GM12872 (cell line): ENCODE measurements around the gene RAB40A.

Experiments used
- CTCF ChIP-seq: IDR thresholded peaks from 3 replicates; pipeline ENCODE4 v1.5.1; 2011; ENCODE audit warnings: low read depth, mild to moderate bottlenecking, low read length, moderate library complexity; ENCODE audit not compliant: insufficient read depth

Gene RAB40A

GRCh38 chrX:103480526-103480925, 38.8 kb downstream of the RAB40A start:
- no peak for TF ChIP-seq CTCF

- no peak for TF ChIP-seq CTCF
These were observed 41.8 kb downstream of the RAB40A start for GRCh38 chrX:103477496-103477895.

GRCh38 chrX:103475381-103475780, 43.9 kb downstream of the RAB40A start:
- TF ChIP-seq CTCF = no peak

- TF ChIP-seq CTCF = no peak
These were observed 51.4 kb downstream of the RAB40A start for GRCh38 chrX:103467887-103468286.

- TF ChIP-seq CTCF = no peak
These were observed 52.1 kb downstream of the RAB40A start for GRCh38 chrX:103467156-103467555.

GRCh38 chrX:103464774-103465117, 54.5 kb downstream of the RAB40A start:
- TF ChIP-seq CTCF = peak; percentile 71

- TF ChIP-seq CTCF = peak; percentile 48; the same call in 2 of the 3 replicates
These were observed 55.1 kb downstream of the RAB40A start for GRCh38 chrX:103464072-103464773.
